Measurements from ENCODE around the gene SYNPR. TPM values are rescaled to one million over a fixed set of nuclear protein-coding genes. Genes with fewer than 3 reads are reported as not detected.

The SYNPR gene
- polyA plus RNA-seq, 3 donors = not detected

DNA sequence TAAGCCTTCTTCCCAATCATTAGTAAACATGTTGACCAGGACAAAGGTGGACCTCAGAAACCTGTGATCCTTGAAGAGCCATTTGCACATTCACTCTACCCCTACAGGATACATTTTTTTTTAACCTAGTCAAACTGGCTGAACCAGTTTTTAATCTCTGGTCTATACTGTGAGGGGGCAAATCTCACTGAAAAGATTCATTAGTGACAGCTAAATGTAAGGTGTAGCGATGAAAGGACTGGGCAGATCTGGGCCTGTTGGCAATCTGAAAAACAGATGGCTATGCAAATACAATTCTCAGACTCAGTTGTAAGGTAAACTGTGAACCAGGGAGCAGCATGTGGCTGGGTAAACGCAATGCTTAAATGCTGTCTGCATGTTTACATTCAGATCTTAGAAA lies 298.7 kb downstream of the SYNPR start:
- Mint-ChIP-seq H3K27ac (no peak overlapping the region), H3K36me3 (no peaks in the 10 kb centered on the region), H3K9me3 (peaks cover 0 to 4% (median 1%) of the 10 kb centered on the region in 7 donors), H3K4me3 (no peak overlapping the region), H3K27me3 (ENCODE audit: low read depth in 3 of 3) (peaks cover 0 to 2% (median 1%) of the 10 kb centered on the region in 3 donors), H3K4me1 (no peaks in the 10 kb centered on the region)
- H4K20me1 ChIP-seq (ENCODE audit: insufficient read depth, low read length) = no peaks in the 10 kb centered on the region
- H3K4me3 ChIP-seq (replicated peaks in 1 of 3; ENCODE audit: low read depth in 2 of 3, low read length in 3 of 3) = no peak overlapping the region
- H3K4me1 ChIP-seq (ENCODE audit: control insufficient read depth in 1 of 2, insufficient read depth in 2 of 2, low read length in 2 of 2) = no peaks in the 10 kb centered on the region
- no peak overlapping the region for H3K27ac ChIP-seq (ENCODE audit: low read depth in 1 of 2, low read length in 2 of 2)
- no peak overlapping the region for H3K4me2 ChIP-seq (replicated peaks; ENCODE audit: extremely low read depth, low read length, poor library complexity, severe bottlenecking)
- H3K9ac ChIP-seq (ENCODE audit: insufficient read depth, low read length, poor library complexity, severe bottlenecking) = no peak overlapping the region
- no peak overlapping the region for H2AFZ ChIP-seq (ENCODE audit: insufficient read depth, low read depth, low read length, poor library complexity, severe bottlenecking)
- H3K9me3 ChIP-seq (replicated peaks in 1 of 2; ENCODE audit: control insufficient read depth in 1 of 2, insufficient read depth in 1 of 2, low read length in 2 of 2) = no peaks in the 10 kb centered on the region
- H3K27me3 ChIP-seq (ENCODE audit: control insufficient read depth in 2 of 2, insufficient read depth in 2 of 2, low read length in 2 of 2) = no peaks in the 10 kb centered on the region
- no peaks in the 10 kb centered on the region for H3K79me2 ChIP-seq (ENCODE audit: insufficient read depth, low read length)
- TF ChIP-seq CTCF (IDR thresholded peaks at IDR 0.05) = no peak
- DNase-seq = no peak
- WGBS (ENCODE audit: insufficient coverage) = 83% methylated on average over 1 of the region's 2 CpGs
- intact Hi-C loops (cut with micrococcal nuclease) = no loop called here
- H3K36me3 ChIP-seq (replicated peaks in 1 of 2; ENCODE audit: control insufficient read depth in 1 of 2, insufficient read depth in 2 of 2, low read length in 2 of 2) = no peaks in the 10 kb centered on the region

GRCh38 chr3:63578858-63579257 lies 300.8 kb downstream of the SYNPR start:
- DNase-seq = no peak
- WGBS (ENCODE audit: insufficient coverage) = 80% methylated on average over 1 of the region's 2 CpGs
- Mint-ChIP-seq H3K4me3 (no peak overlapping the region), H3K27ac (peak overlapping the region in 1 of 7 donors; percentile 18), H3K4me1 (no peaks in the 10 kb centered on the region), H3K36me3 (no peaks in the 10 kb centered on the region), H3K27me3 (ENCODE audit: low read depth in 3 of 3) (peaks cover 0 to 3% (median 2%) of the 10 kb centered on the region in 3 donors), H3K9me3 (peaks cover 0 to 6% (median 1%) of the 10 kb centered on the region in 7 donors)
- TF ChIP-seq CTCF (IDR thresholded peaks at IDR 0.05) = no peak
- H3K9ac ChIP-seq (ENCODE audit: insufficient read depth, low read length, poor library complexity, severe bottlenecking) = no peak overlapping the region
- H3K4me3 ChIP-seq (replicated peaks in 1 of 3; ENCODE audit: low read depth in 2 of 3, low read length in 3 of 3) = no peak overlapping the region
- H3K79me2 ChIP-seq (ENCODE audit: insufficient read depth, low read length) = no peaks in the 10 kb centered on the region
- no peak overlapping the region for H3K4me2 ChIP-seq (replicated peaks; ENCODE audit: extremely low read depth, low read length, poor library complexity, severe bottlenecking)
- H3K9me3 ChIP-seq (replicated peaks in 1 of 2; ENCODE audit: control insufficient read depth in 1 of 2, insufficient read depth in 1 of 2, low read length in 2 of 2) = no peaks in the 10 kb centered on the region
- no peak overlapping the region for H3K27ac ChIP-seq (ENCODE audit: low read depth in 1 of 2, low read length in 2 of 2)
- H3K27me3 ChIP-seq (ENCODE audit: control insufficient read depth in 2 of 2, insufficient read depth in 2 of 2, low read length in 2 of 2) = no peaks in the 10 kb centered on the region
- no peaks in the 10 kb centered on the region for H3K36me3 ChIP-seq (replicated peaks in 1 of 2; ENCODE audit: control insufficient read depth in 1 of 2, insufficient read depth in 2 of 2, low read length in 2 of 2)
- H4K20me1 ChIP-seq (ENCODE audit: insufficient read depth, low read length) = no peaks in the 10 kb centered on the region
- H2AFZ ChIP-seq (ENCODE audit: insufficient read depth, low read depth, low read length, poor library complexity, severe bottlenecking) = no peak overlapping the region
- no peaks in the 10 kb centered on the region for H3K4me1 ChIP-seq (ENCODE audit: control insufficient read depth in 1 of 2, insufficient read depth in 2 of 2, low read length in 2 of 2)
- intact Hi-C loops (cut with micrococcal nuclease) = no loop called here
